ENCODE data around the gene INPP5K. TPM values are rescaled to one million over a fixed set of nuclear protein-coding genes. Genes with fewer than 3 reads are reported as not detected.

The INPP5K gene
- total RNA-seq, 4 donors from 2014 or later: 101 to 172 (median 134) TPM

- intact Hi-C loops (cut with DNase I; ENCODE audit: low total_unique reads): no loop called here
- TF ChIP-seq POLR2A (IDR thresholded peaks at IDR 0.05): no peak
- 97 to 98% methylated on average over 5 of the region's 5 CpGs for WGBS, 2 donors
- no peak overlapping the region for H3K4me3 ChIP-seq (ENCODE audit: low read depth, poor library complexity, severe bottlenecking)
- DNase-seq (ENCODE audit: low spot score in 2 of 2): no peak
Observed at GRCh38 chr17:1522626-1523025, 6.2 kb upstream of the INPP5K start.

GRCh38 chr17:1521086-1521640 is 4.8 kb upstream of the INPP5K start:
- H3K4me3 ChIP-seq (ENCODE audit: low read depth, poor library complexity, severe bottlenecking): no peak overlapping the region
- WGBS, 2 donors: 79 to 81% methylated on average over 10 of the region's 10 CpGs
- intact Hi-C loops (cut with DNase I; ENCODE audit: low total_unique reads): no loop called here
- DNase-seq (ENCODE audit: low spot score in 2 of 2): no peak
- no peak for TF ChIP-seq POLR2A (IDR thresholded peaks at IDR 0.05)
- TF ChIP-seq, protein P1, sequence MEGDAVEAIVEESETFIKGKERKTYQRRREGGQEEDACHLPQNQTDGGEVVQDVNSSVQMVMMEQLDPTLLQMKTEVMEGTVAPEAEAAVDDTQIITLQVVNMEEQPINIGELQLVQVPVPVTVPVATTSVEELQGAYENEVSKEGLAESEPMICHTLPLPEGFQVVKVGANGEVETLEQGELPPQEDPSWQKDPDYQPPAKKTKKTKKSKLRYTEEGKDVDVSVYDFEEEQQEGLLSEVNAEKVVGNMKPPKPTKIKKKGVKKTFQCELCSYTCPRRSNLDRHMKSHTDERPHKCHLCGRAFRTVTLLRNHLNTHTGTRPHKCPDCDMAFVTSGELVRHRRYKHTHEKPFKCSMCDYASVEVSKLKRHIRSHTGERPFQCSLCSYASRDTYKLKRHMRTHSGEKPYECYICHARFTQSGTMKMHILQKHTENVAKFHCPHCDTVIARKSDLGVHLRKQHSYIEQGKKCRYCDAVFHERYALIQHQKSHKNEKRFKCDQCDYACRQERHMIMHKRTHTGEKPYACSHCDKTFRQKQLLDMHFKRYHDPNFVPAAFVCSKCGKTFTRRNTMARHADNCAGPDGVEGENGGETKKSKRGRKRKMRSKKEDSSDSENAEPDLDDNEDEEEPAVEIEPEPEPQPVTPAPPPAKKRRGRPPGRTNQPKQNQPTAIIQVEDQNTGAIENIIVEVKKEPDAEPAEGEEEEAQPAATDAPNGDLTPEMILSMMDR (IDR thresholded peaks at IDR 0.05): no peak

- WGBS, 2 donors: 84% methylated on average over 7 of the region's 7 CpGs
- H3K4me3 ChIP-seq (ENCODE audit: low read depth, poor library complexity, severe bottlenecking): no peak overlapping the region
- intact Hi-C loops (cut with DNase I; ENCODE audit: low total_unique reads): loop anchor here (10.0 kb wide), 1 partner anchor 155 kb away; no protein-coding TSS in a partner anchor
- no peak for TF ChIP-seq POLR2A (IDR thresholded peaks at IDR 0.05)
- TF ChIP-seq, protein P1 (IDR thresholded peaks at IDR 0.05): no peak
- no peak for DNase-seq (ENCODE audit: low spot score in 2 of 2)
Observed at GRCh38 chr17:1519678-1520077, 3.3 kb upstream of the INPP5K start.

GRCh38 chr17:1518410-1518809 is 2.0 kb upstream of the INPP5K start:
- H3K4me3 ChIP-seq (ENCODE audit: low read depth, poor library complexity, severe bottlenecking): no peak overlapping the region
- TF ChIP-seq, protein P1 (IDR thresholded peaks at IDR 0.05): no peak
- no peak for TF ChIP-seq POLR2A (IDR thresholded peaks at IDR 0.05)
- WGBS, 2 donors: 86 to 87% methylated on average over 2 of the region's 2 CpGs
- intact Hi-C loops (cut with DNase I; ENCODE audit: low total_unique reads): loop anchor here (10.0 kb wide), 1 partner anchor 154 kb away; no protein-coding TSS in a partner anchor
- DNase-seq (ENCODE audit: low spot score in 2 of 2): no peak

GRCh38 chr17:1515640-1516387 is 598 bp downstream of the INPP5K start:
- TF ChIP-seq, protein P1 (IDR thresholded peaks at IDR 0.05): no peak
- no peak for TF ChIP-seq POLR2A (IDR thresholded peaks at IDR 0.05)
- H3K4me3 ChIP-seq (ENCODE audit: low read depth, poor library complexity, severe bottlenecking): peak overlapping the region; percentile 94
- 0 to 1% methylated on average over 19 to 31 of the region's 31 CpGs for WGBS, 2 donors
- intact Hi-C loops (cut with DNase I; ENCODE audit: low total_unique reads): loop anchor here (10.0 kb wide), 1 partner anchor 151 kb away; no protein-coding TSS in a partner anchor
- peak in 1 of 2 donors; percentile 74 for DNase-seq (ENCODE audit: low spot score in 2 of 2)

DNA sequence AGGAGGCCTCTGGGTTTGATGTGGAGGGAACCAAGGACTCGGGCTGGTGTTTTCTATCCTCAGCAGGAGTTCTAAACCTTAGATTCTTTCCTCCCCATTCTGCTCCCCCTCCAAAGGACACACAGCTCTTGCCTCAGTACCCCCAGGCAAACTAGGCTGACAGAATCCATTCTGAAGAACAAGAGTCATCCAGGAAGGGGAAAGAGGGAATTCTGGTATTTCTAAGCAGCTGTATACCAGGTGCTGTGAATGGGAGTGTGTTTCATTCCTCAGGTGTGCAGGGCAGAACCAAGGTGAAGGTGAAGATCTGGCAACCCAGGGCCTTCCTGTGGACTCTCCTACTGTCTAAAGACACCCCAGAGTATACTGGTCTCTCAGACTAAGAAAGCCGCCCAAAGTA is 4.1 kb downstream of the INPP5K start:
- no peak for DNase-seq (ENCODE audit: low spot score in 2 of 2)
- no peak overlapping the region for H3K4me3 ChIP-seq (ENCODE audit: low read depth, poor library complexity, severe bottlenecking)
- TF ChIP-seq POLR2A (IDR thresholded peaks at IDR 0.05): no peak
- TF ChIP-seq, protein P1 (IDR thresholded peaks at IDR 0.05): no peak
- WGBS, 2 donors: 55 to 57% methylated on average over 2 of the region's 2 CpGs
- intact Hi-C loops (cut with DNase I; ENCODE audit: low total_unique reads): loop anchor here (10.0 kb wide), 1 partner anchor 148 kb away; no protein-coding TSS in a partner anchor
